NCI-H2107 treated with DMSO at 0.1 percent for 48 hours (cell line): ENCODE data around the gene ATN1.
A peak's percentile ranks its signal among the peaks of the same experiment; 100 is the strongest.

Source experiments
- DNase-seq: peaks from one replicate; lab custom pipeline; 2025; ENCODE audit not compliant: unreplicated experiment; lab: John Stamatoyannopoulos, UW

The ATN1 gene

DNA sequence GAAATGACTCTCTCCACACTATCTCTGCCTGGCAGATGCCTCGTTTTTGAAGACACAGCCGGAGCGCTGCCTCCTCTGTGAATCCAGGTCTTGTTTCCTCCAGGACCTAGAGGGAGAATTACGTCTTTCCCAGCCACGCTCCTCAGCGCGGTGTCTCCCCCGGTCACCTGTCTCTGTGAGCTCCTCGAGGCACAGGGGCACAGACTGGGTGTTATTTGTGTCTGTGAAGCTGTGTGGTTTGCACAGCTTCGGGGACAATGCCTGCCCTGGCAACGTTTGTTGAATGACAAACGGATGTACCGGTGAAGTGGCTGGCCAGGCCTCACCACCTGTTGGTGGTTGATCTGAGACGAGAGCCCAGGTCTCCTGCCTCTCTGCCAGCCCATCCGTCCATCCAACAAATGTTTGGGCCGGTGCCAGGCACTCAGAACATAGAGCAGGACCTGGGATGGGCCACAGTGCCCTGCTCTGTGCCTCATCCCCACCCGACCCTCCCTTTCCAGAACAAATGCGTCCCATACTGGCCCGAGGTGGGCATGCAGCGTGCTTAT lies 29.5 kb downstream of the ATN1 start:
- DNase-seq: no peak

GRCh38 chr12:6957741-6958608 lies 30.2 kb downstream of the ATN1 start:
- DNase-seq: no peak

- no peak for DNase-seq
Observed at GRCh38 chr12:6958609-6959057, 30.9 kb downstream of the ATN1 start.

GRCh38 chr12:6959058-6959804 lies 31.5 kb downstream of the ATN1 start:
- DNase-seq: no peak

DNA sequence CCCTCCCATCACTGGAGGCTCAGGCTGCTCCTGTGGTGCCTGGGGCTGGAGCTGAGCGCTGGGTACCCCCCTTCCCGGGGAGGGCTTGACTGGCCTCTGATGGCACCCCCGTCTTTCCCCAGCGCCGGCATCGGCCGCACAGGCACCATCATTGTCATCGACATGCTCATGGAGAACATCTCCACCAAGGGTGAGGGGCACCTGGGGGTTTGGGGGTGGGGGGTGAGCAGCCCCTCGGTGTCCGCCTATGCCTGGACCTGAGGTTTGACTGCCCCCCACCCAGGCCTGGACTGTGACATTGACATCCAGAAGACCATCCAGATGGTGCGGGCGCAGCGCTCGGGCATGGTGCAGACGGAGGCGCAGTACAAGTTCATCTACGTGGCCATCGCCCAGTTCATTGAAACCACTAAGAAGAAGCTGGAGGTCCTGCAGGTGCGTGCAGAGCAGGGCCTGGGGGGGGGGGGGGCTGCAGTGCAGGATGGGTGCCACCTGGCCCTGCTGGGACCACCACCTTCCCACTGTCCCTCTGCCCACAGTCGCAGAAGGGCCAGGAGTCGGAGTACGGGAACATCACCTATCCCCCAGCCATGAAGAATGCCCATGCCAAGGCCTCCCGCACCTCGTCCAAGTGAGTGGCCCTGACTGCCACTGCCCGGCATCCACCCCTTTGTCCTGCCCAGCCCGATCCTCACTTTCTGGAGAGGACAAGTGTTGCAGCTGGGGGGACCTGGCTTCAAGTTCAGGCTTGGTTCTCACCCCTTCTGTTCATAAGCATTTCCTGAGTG lies 32.2 kb downstream of the ATN1 start:
- DNase-seq: no peak

GRCh38 chr12:6960593-6961277 lies 33.0 kb downstream of the ATN1 start:
- no peak for DNase-seq

- no peak for DNase-seq
Observed at GRCh38 chr12:6961278-6961694, 33.5 kb downstream of the ATN1 start.

DNA sequence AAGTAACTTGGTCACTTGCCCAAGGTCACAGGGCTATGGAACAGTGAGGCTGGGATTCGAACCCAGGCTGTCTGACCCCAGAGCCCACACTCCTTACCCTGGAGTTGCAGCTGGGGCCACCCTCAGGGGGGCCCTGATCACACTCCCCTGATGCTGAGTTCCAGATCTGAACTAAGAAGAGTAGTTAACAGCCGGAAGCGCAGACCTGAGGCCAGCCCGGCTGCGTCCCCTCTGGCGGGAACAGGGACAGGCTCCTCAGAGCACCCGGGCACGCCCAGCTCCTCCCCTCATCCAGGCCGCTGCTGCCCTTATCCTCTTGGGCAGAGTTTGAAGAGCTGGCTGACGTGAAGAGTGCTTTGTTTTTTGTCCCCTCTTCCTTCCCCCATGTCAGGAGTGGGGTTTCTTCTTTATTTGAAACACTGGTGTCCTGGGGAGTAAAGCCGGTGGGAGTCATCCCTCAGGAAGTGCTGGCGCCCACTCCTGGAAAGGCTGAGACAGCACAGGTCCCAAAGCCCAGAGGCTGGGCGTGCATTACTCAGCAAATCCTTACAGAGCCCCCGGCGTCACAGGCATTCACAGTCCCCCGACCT lies 34.0 kb downstream of the ATN1 start:
- peak; percentile 93 for DNase-seq

DNA sequence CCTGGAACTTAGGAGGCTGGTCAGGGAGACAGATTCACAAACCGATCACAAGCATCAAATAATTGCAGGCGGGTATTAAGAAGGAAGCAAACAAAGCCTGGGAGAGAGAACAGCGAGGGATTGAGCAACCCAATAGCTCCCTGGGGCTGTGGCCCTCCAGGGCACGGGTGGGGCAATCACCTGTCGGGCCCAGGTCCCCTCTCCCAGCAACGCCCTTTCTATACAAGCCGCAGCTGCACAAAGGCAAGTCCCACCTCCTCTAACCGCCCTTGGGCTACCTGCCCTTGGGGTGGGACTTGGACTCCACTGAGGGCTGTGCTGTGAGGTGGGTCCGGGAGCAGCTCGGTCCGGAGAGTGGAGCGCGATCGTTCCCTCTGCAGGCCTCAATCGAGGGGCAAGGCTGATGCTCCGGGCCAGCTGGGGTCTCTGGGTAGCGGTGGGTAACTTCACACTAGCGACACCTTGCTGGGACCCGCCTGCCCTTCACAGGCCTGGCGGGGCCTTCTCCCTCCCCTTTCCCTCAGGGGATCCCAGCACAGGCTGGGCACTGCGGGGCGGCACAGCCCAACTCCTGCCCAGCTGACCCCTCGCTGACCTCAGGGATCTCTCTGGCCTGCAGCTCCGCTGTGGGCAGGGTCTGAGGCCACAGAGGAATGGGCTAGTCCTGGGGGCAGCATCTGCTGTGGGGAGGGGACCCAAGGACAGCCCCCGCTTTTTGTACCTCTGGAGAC lies 34.7 kb downstream of the ATN1 start:
- peak; percentile 93 for DNase-seq

DNA sequence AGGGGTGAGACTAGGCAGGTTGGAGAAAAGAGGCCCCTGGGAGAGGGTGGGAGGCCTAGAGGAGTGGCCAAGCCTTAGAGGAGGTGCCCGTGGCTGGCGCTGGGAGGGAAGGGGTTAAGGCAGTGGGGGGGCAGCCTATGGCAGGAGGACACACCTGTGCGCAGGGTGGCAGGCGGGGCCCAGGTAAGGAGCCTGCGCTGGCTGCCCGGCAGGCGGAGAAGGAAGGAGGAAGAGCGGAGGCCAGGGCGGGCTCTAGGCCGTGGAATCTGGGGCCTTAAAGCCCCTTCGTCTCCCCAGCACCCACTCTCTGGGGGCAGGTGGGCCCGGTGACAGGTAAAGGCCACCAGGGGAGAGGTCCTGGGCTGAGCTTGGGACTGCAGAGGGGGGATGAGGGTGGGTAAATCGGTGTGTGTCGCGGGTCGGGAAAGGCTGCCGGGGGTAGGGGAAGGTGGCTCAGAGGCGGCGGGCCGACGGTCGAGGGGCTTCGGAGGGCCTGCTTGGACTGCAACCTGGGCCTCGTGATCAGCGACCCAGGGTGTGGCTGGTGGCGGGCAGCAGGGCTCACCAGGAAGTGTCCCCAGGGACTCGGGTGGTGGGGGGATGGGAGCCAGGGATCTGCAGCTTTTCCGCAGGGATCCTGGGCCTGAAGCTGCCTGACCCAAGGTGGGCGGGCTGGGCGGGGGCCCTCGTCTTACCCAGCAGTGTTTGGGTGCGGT lies 35.4 kb downstream of the ATN1 start:
- peak; percentile 92 for DNase-seq

DNA sequence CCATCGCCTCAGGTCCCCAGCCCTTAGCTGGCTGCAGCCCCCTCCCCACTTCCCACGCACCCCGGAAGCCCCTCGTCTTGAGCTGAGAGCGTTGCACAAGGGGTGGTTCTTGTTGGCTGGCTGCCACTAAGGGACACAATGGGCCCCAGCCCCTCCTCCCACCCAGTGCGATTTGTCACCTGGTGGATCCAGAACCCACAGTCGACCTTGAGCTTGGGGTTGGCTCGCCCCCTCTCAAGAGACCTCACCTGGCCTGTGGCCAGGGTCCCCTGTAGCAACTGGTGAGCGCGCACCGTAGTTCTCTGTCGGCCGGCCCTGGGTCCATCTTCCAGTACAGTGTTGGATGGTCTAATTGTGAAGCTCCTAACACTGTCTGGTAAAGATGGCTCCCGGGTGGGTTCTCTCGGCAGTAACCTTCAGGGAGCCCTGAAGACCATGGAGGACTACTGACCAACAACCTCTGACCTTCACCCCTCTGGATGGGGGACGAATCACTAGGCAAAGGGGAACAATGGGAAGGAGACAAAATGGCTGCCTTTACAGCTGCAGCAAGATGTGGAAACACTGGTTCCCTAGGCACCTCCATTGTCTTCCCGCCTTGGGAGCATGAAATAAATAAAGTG lies 36.1 kb downstream of the ATN1 start:
- DNase-seq: peak; percentile 29

GRCh38 chr12:6964605-6965025 lies 36.9 kb downstream of the ATN1 start:
- DNase-seq: no peak

GRCh38 chr12:6965026-6965661 lies 37.4 kb downstream of the ATN1 start:
- peak; percentile 89 for DNase-seq

DNA sequence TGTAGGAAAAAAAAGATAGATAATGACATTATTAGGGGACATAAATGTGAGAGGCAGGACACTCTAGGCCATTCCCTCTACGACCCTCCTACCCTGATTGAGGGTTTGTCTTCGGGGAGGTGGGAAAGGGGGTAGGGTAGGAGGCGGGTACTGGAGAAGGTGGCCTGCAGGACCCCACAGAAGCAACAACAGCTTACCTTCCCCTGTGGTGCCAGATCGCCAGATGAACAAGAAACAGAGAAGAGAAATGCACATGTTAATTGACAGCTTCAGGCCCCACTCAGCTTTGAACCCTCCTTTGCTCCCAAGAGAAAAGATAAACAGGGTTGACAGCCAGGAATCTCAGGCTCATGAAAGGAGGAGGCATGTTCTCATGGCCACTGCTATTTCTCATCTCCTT lies 38.0 kb downstream of the ATN1 start:
- no peak for DNase-seq

DNA sequence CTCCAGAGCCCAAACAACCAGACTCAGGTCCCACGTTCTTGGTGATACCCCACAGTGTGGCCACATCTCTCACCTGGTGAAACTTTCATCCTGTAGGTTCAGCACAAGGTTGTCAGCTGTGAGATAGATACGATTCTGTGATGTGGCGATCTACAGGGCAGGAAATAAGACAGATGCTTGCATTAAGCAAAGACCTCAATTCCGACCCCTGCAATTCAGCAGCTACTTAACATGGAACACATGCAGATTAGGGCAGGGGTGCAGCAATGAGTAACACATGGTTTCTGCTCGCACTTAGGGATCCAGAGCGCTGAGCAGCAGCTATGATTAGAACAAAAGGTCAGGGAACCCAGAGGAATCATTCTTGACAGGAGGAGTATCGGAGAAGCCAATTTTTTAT lies 38.6 kb downstream of the ATN1 start:
- no peak for DNase-seq

DNA sequence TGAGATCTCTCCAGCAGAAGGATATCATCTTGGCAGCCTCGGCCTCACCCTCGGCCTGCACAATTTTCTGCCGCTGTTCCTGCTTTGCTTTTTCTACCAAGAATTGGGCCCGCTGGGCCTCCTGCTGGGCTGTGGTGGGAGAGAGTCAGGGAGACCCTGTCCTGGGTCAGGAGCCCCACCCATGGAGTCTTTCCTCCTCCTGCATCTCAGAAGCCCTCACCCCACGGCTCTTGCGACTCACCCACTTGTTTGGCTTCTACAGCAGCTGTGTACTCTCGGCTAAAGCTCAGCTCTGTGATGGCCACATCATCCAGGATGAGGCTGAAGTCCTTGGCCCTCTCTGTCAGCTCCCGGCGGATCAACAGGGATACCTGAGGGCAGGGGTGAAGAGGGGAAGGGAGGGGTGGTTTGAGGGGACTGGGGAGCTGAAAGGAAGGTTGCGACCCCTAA lies 39.9 kb downstream of the ATN1 start:
- no peak for DNase-seq

- DNase-seq: no peak
Observed at GRCh38 chr12:6968426-6968825, 40.7 kb downstream of the ATN1 start.

- no peak for DNase-seq
Observed at GRCh38 chr12:6970096-6970527, 42.4 kb downstream of the ATN1 start.
